ENCODE measurements around the gene ABCC9. TPM values are rescaled to one million over a fixed set of nuclear protein-coding genes. Genes with fewer than 3 reads are reported as not detected.
"Not testable (repeated sequence)": the region's sequence is repeated elsewhere in the genome, so short reads cannot be mapped to it uniquely, and the experiment has no call there.

ABCC9 gene
- total and polyA plus RNA-seq, 8 donors = 12.2 to 30.5 (median 18.2) TPM

DNA sequence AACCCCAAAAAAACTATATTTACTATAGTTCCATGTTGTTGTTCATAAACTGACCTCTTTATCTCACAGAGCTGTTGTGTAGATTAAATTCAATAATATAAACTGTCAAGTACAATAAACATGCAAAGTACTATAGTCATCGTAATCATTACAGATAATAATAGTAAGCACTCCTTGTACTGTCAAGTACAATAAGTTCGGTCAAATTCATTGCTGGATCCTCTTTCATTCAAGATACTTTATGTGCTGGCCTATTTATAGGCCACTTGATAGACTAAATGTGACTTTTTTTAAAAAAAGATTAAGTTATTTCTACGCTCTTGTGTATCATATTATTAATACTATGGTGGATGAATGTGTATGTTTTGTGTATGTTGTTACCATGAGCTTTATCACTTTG, 127.5 kb downstream of the ABCC9 start:
- no peak for DNase-seq
- H3K4me3 ChIP-seq = no peak overlapping the region
- no peak for ATAC-seq
- no peaks in the 10 kb centered on the region for H3K27me3 ChIP-seq
- H3K9me3 ChIP-seq = peaks cover 0 to 7% of the 10 kb centered on the region in 2 donors
- H3K4me1 ChIP-seq = no peaks in the 10 kb centered on the region
- no peak overlapping the region for H3K27ac ChIP-seq
- intact Hi-C loops (cut with DNase I) = no loop called here
- no peaks in the 10 kb centered on the region for H3K36me3 ChIP-seq
- TF ChIP-seq, protein P1, sequence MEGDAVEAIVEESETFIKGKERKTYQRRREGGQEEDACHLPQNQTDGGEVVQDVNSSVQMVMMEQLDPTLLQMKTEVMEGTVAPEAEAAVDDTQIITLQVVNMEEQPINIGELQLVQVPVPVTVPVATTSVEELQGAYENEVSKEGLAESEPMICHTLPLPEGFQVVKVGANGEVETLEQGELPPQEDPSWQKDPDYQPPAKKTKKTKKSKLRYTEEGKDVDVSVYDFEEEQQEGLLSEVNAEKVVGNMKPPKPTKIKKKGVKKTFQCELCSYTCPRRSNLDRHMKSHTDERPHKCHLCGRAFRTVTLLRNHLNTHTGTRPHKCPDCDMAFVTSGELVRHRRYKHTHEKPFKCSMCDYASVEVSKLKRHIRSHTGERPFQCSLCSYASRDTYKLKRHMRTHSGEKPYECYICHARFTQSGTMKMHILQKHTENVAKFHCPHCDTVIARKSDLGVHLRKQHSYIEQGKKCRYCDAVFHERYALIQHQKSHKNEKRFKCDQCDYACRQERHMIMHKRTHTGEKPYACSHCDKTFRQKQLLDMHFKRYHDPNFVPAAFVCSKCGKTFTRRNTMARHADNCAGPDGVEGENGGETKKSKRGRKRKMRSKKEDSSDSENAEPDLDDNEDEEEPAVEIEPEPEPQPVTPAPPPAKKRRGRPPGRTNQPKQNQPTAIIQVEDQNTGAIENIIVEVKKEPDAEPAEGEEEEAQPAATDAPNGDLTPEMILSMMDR (IDR thresholded peaks at IDR 0.05) = no peak

DNA sequence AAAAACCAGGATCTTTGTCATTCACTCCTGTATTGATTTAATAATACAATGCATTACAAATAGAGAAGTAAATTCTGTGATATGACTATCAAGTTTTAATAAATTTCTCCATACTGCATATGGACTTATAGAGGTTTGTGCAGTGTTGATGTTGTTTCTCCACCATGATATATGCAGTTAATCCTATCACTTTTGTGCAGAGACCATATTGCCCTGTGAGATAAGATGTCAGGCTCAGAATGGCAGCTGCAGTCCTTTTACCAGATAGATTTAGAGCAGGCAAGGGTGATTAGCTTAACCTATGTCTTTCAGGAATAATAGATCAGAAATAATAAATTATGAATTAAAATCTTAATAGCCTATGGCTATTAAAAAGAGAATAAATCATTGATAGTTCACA, 128.1 kb downstream of the ABCC9 start:
- ATAC-seq (no peak), DNase-seq (no peak)
- H3K9me3 ChIP-seq = peaks cover 0 to 7% of the 10 kb centered on the region in 2 donors
- no peaks in the 10 kb centered on the region for H3K4me1 ChIP-seq
- intact Hi-C loops (cut with DNase I) = no loop called here
- no peaks in the 10 kb centered on the region for H3K36me3 ChIP-seq
- H3K4me3 ChIP-seq = no peak overlapping the region
- no peaks in the 10 kb centered on the region for H3K27me3 ChIP-seq
- TF ChIP-seq, protein P1 (IDR thresholded peaks at IDR 0.05) = no peak
- no peak overlapping the region for H3K27ac ChIP-seq

DNA sequence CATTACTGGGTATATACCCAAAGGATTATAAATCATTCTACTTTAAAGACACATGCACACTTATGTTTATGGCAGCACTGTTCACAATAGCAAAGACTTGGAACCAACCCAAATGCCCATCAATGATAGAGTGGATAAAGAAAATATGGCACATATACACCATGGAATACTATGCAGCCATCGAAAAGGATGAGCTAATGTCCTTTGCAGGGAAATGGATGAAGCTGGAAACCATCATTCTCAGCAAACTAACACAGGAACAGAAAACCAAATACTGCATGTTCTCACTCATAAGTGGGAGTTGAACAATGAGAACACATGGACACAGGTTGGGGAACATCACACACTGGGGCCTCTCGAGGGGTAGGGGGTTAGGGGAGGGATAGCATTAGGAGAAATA, 128.9 kb downstream of the ABCC9 start:
- H3K36me3 ChIP-seq; ATAC-seq; DNase-seq; H3K27ac ChIP-seq; intact Hi-C loops (cut with DNase I); H3K27me3 ChIP-seq; H3K4me3 ChIP-seq; H3K9me3 ChIP-seq; H3K4me1 ChIP-seq: not testable (repeated sequence)

DNA sequence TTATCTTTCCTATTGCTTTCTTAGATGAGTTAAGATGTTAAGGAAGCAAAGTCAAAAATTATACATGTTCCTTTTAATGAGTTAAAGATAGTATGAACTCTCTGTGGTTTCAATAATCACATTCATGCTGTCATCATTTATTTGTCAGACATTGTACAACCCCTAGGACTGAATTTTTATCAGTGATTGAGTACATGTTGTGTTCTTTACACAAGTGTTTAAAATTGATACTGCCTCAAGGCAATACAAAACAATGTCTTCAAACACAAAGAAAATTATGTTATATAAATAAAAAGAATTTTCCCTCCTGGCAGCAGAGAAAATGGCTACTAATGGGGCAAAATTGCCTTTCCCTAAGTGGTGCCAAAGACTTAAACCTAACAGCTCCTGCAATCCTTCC, 132.1 kb downstream of the ABCC9 start:
- ATAC-seq (no peak), DNase-seq (no peak)
- H3K4me3 ChIP-seq = no peak overlapping the region
- intact Hi-C loops (cut with DNase I) = no loop called here
- H3K36me3 ChIP-seq = no peaks in the 10 kb centered on the region
- H3K4me1 ChIP-seq = no peaks in the 10 kb centered on the region
- TF ChIP-seq, protein P1 (IDR thresholded peaks at IDR 0.05) = no peak
- H3K9me3 ChIP-seq = peaks cover 0 to 7% of the 10 kb centered on the region in 2 donors
- no peaks in the 10 kb centered on the region for H3K27me3 ChIP-seq
- no peak overlapping the region for H3K27ac ChIP-seq

DNA sequence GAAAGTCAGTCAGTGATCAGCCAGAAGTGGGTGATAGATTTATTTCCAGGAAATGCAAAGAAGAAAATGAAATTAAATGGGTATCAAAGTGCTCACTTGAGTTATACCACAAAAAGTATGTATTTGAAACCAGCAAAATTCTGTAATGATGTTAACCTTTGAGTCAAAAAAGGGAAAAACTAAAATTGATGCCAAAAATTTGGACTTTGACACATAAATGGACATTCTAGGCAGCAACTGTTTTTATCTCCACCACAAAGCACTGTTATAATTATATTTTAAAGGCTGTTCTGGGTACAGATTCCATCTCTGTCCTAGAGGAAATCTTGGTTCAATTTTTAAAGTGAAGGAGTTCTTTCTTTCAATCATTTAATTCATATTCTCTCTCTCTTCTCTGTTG, 135.0 kb downstream of the ABCC9 start:
- Histone ChIP-seq H3K27me3 (no peaks in the 10 kb centered on the region), H3K4me3 (no peak overlapping the region), H3K36me3 (no peaks in the 10 kb centered on the region), H3K4me1 (no peaks in the 10 kb centered on the region), H3K27ac (no peak overlapping the region), H3K9me3 (peaks cover 0 to 7% of the 10 kb centered on the region in 2 donors)
- DNase-seq (no peak), ATAC-seq (no peak)
- intact Hi-C loops (cut with DNase I) = no loop called here
- TF ChIP-seq, protein P1 (IDR thresholded peaks at IDR 0.05) = no peak

DNA sequence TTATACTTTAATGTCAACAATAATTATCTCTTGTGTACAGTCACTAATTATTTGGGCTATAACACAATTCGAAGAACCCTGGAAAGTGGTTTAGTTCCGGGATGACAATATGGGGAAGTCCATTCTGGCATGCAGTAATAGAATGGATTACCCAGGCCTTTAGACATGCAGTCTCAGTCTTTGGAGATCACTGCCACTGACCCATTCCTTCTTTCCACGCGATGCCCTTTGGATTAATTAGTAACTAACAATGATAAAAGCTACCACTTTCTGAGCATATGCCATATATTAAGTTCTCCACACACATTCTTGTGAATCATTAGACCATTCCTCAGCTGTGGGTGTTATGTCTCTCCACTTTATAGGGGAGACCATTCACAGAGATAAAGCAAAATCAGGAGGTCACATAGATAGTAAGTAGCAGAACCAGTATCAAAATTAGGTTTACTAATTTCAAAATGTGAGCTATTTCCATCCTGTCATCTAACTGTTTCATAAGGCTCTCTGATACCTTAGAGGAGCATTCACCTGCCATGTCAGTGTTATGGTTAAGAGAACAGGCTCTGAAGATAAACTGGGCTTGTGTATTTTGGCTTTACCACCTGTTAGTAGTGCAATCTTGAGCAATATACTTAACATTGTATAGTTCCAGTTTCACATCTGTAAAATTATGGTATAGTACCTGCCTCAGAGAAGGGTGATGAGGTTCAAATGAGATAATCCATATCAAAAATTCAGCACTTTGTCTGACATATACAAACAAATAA, 139.5 kb downstream of the ABCC9 start:
- no peaks in the 10 kb centered on the region for H3K36me3 ChIP-seq
- no peak overlapping the region for H3K4me3 ChIP-seq
- no peaks in the 10 kb centered on the region for H3K27me3 ChIP-seq
- no peak for DNase-seq
- no peaks in the 10 kb centered on the region for H3K4me1 ChIP-seq
- TF ChIP-seq, protein P1 (IDR thresholded peaks at IDR 0.05) = no peak
- H3K9me3 ChIP-seq = no peaks in the 10 kb centered on the region
- no peak for ATAC-seq
- intact Hi-C loops (cut with DNase I) = no loop called here
- H3K27ac ChIP-seq = no peak overlapping the region
